HEK293 (cell line): ENCODE measurements around the gene WDR47.
A peak's percentile ranks its signal among the peaks of the same experiment; 100 is the strongest.

Source experiments
- CTCF ChIA-PET: fragments of 350-600 bp; formaldehyde crosslinking; extraction: SDS; loops from one replicate; lab custom pipeline; 2021; ENCODE audit warnings: antibody characterized with exemption; lab: Yijun Ruan, JAX
- POLR2A ChIA-PET: fragments of 300-600 bp; formaldehyde crosslinking; extraction: SDS; loops from one replicate; lab custom pipeline; 2020; ENCODE audit warnings: antibody characterized with exemption, inconsistent platforms; lab: Yijun Ruan, JAX
- H3K27ac ChIP-seq: fragments of 200-500 bp; sonication (Bioruptor generic); 2 replicates; pipeline ENCODE4 v1.5.1; 2014; ENCODE audit warnings: low read depth, low read length, control low read depth, inconsistent platforms; ENCODE audit errors: extremely low read depth
- H3K36me3 ChIP-seq, 2 experiments: fragments of 200-500 bp in 1 of 2; sonication (Bioruptor generic) in 1 of 2; 1 replicate in 1 of 2; 2 replicates in 1 of 2; pipeline ENCODE4 v1.5.1; 2014 to 2017; ENCODE audit warnings: inconsistent platforms in 2 of 2, low read length in 2 of 2; ENCODE audit not compliant: control insufficient read depth in 2 of 2, insufficient read depth in 1 of 2
- H3K4me1 ChIP-seq: fragments of 200-500 bp; sonication (Bioruptor generic); 2 replicates; pipeline ENCODE4 v1.5.1; 2014; ENCODE audit warnings: mild to moderate bottlenecking, low read length, inconsistent platforms; ENCODE audit not compliant: control insufficient read depth, insufficient read depth
- H3K4me3 ChIP-seq: 2 replicates; pipeline ENCODE4 v1.5.1; 2011; ENCODE audit warnings: low read depth, mild to moderate bottlenecking, control low read depth, low read length, moderate library complexity
- H3K9me3 ChIP-seq: fragments of 200-500 bp; sonication (Bioruptor generic); 2 replicates; pipeline ENCODE4 v1.5.1; 2014; ENCODE audit warnings: low read depth, low read length, inconsistent platforms; ENCODE audit not compliant: control insufficient read depth, insufficient read depth
- EGR2 ChIP-seq: fragments of 450-650 bp; formaldehyde crosslinking; IDR thresholded peaks from 2 replicates; pipeline ENCODE4 v1.5.1; 2016; ENCODE audit warnings: low read depth, missing biosample characterization, missing genetic modification characterization
- KLF8 ChIP-seq: fragments of 450-650 bp; formaldehyde crosslinking; IDR thresholded peaks from 2 replicates; pipeline ENCODE4 v1.5.1; 2016; ENCODE audit warnings: missing biosample characterization, missing genetic modification characterization
- TRIM28 ChIP-seq: IDR thresholded peaks from 2 replicates; pipeline ENCODE4 v1.6.1; 2011; ENCODE audit warnings: low read length, control low read depth, borderline replicate concordance
- ZBTB10 ChIP-seq: fragments of 450-650 bp; formaldehyde crosslinking; IDR thresholded peaks from 2 replicates; pipeline ENCODE4 v1.5.1; 2016; ENCODE audit warnings: missing biosample characterization, missing genetic modification characterization
- ZFHX2 ChIP-seq: fragments of 450-650 bp; formaldehyde crosslinking; conservative IDR thresholded peaks from 2 replicates; pipeline ENCODE4 v1.5.1; 2016; ENCODE audit warnings: missing biosample characterization, missing genetic modification characterization
- ZNF157 ChIP-seq: fragments of 450-650 bp; formaldehyde crosslinking; IDR thresholded peaks from 2 replicates; pipeline ENCODE4 v1.5.1; 2016; ENCODE audit warnings: missing biosample characterization, missing genetic modification characterization
- ZNF202 ChIP-seq: fragments of 450-650 bp; formaldehyde crosslinking; IDR thresholded peaks from 2 replicates; pipeline ENCODE4 v1.5.1; 2016; ENCODE audit warnings: missing biosample characterization, missing genetic modification characterization, borderline replicate concordance
- ZNF266 ChIP-seq: fragments of 450-650 bp; formaldehyde crosslinking; IDR thresholded peaks from 2 replicates; pipeline ENCODE4 v1.5.1; 2016; ENCODE audit warnings: missing biosample characterization, missing genetic modification characterization, low read depth
- ZNF292 ChIP-seq: fragments of 450-650 bp; formaldehyde crosslinking; IDR thresholded peaks from 2 replicates; pipeline ENCODE4 v1.5.1; 2016; ENCODE audit warnings: low read depth, missing biosample characterization, missing genetic modification characterization, borderline replicate concordance
- ZNF341 ChIP-seq: fragments of 450-650 bp; formaldehyde crosslinking; IDR thresholded peaks from 2 replicates; pipeline ENCODE4; 2016; ENCODE audit warnings: low read depth, missing biosample characterization, missing genetic modification characterization
- ZNF354C ChIP-seq: fragments of 450-650 bp; formaldehyde crosslinking; IDR thresholded peaks from 2 replicates; pipeline ENCODE4 v1.5.1; 2016; ENCODE audit warnings: missing biosample characterization, missing genetic modification characterization, low read depth, borderline replicate concordance
- ZNF548 ChIP-seq: fragments of 450-650 bp; formaldehyde crosslinking; IDR thresholded peaks from 2 replicates; pipeline ENCODE4 v1.5.1; 2016; ENCODE audit warnings: missing biosample characterization, missing genetic modification characterization
- ZNF707 ChIP-seq: fragments of 450-650 bp; formaldehyde crosslinking; IDR thresholded peaks from 2 replicates; pipeline ENCODE4 v1.5.1; 2016; ENCODE audit warnings: missing biosample characterization, missing genetic modification characterization
- ZNF76 ChIP-seq: fragments of 450-650 bp; formaldehyde crosslinking; IDR thresholded peaks from 2 replicates; pipeline ENCODE4; 2016; ENCODE audit warnings: low read depth, missing biosample characterization, missing genetic modification characterization, borderline replicate concordance
- ZNF777 ChIP-seq: fragments of 450-650 bp; formaldehyde crosslinking; IDR thresholded peaks from 2 replicates; pipeline ENCODE4 v1.5.1; 2017; ENCODE audit warnings: missing biosample characterization, missing genetic modification characterization, borderline replicate concordance
- ZNF830 ChIP-seq: fragments of 450-650 bp; IDR thresholded peaks from 2 replicates; pipeline ENCODE4 v1.5.0; 2018; ENCODE audit warnings: missing biosample characterization, missing genetic modification characterization, low read depth, mild to moderate bottlenecking, moderate library complexity
- TF ChIP-seq, protein P1 (sequence below): fragments of 450-650 bp; formaldehyde crosslinking; IDR thresholded peaks from 2 replicates; pipeline ENCODE4; 2016; ENCODE audit warnings: missing biosample characterization, missing genetic modification characterization
- TF ChIP-seq, protein P2 (sequence below): fragments of 450-650 bp; formaldehyde crosslinking; IDR thresholded peaks from 2 replicates; pipeline ENCODE4 v1.5.1; 2017; ENCODE audit warnings: missing biosample characterization, missing genetic modification characterization
- TF ChIP-seq, protein P3 (sequence below): fragments of 450-650 bp; formaldehyde crosslinking; IDR thresholded peaks from 2 replicates; pipeline ENCODE4 v1.5.1; 2016; ENCODE audit warnings: missing biosample characterization, missing genetic modification characterization

The WDR47 gene

GRCh38 chr1:108949044-108949443, 92.9 kb downstream of the WDR47 start:
- ChIA-PET POLR2A (interaction anchor here (1.7 kb wide), 1 partner anchor 14 kb away, joined by 6 read pairs; the partner anchor contains the start of gene CLCC1), CTCF (interaction anchor here (1.6 kb wide), 1 partner anchor 584 kb away, joined by 3 read pairs; no protein-coding TSS in a partner anchor)

DNA sequence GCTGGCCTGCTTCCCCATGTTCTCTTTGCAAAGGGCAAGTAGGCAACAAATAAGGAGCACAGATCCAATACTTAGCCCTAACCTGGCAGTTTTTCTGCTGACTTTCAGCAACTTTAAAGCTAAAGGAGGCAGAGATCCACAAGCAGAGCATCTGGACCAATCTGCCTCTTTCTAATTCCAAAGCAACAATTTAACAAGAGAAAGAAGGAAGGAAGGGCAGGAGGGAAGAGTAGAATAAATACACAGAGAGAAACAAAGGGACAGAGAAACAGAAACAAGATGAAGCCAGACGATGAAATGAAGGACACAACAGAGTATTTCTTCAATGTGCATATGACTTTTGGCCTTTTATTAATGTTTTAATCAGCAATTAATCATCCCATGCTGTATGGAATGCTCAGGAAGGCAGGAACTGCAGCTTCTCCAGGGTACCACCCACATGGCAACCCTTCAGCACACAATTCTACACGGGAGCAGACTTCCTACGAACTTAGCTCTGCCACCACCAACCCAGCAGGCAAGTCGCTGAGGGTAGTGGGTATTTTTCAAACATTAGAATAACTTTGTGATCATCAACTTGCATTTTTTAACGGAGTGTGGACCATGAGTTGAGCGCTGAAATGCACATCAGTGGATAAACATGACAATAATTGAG, 93.9 kb downstream of the WDR47 start:
- Histone ChIP-seq H3K4me3 (no peak overlapping the region), H3K36me3 (peaks cover 20 to 50% of the 10 kb centered on the region in 2 experiments), H3K27ac (no peak overlapping the region), H3K9me3 (no peaks in the 10 kb centered on the region), H3K4me1 (no peaks in the 10 kb centered on the region)
- POLR2A ChIA-PET = interaction anchor here (0.5 to 1.7 kb wide), 2 partner anchors 14 to 15 kb away, joined by 4 to 6 read pairs; partner anchors contain the start of gene CLCC1
- no peak for TF ChIP-seq ZNF157 (tag by site-specific recombination)
- TF ChIP-seq ZNF354C (tag by site-specific recombination) = no peak
- TF ChIP-seq ZBTB10 (tag by site-specific recombination) = no peak
- CTCF ChIA-PET = interaction anchor here (0.9 to 1.4 kb wide), 3 partner anchors 9 to 245 kb away, joined by 3 to 4 read pairs (median 4); no protein-coding TSS in a partner anchor

More at GRCh38 chr1:108949044-108949443, 92.9 kb downstream of the WDR47 start:
- Histone ChIP-seq H3K9me3 (no peaks in the 10 kb centered on the region), H3K27ac (no peak overlapping the region), H3K4me1 (no peaks in the 10 kb centered on the region), H3K4me3 (no peak overlapping the region), H3K36me3 (peaks cover 11 to 46% of the 10 kb centered on the region in 2 experiments; a peak in 2 of 3 replicates)
- TF ChIP-seq, protein P1, sequence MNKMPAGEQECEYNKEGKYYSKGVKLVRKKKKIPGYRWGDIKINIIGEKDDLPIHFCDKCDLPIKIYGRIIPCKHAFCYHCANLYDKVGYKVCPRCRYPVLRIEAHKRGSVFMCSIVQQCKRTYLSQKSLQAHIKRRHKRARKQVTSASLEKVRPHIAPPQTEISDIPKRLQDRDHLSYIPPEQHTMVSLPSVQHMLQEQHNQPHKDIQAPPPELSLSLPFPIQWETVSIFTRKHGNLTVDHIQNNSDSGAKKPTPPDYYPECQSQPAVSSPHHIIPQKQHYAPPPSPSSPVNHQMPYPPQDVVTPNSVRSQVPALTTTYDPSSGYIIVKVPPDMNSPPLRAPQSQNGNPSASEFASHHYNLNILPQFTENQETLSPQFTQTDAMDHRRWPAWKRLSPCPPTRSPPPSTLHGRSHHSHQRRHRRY = no peak
- TF ChIP-seq ZNF341 (tag by site-specific recombination) = 0 out of 2 replicates have a peak, but pooled peaks have one; percentile 18
- TF ChIP-seq ZNF202 = no peak
- no peak for TF ChIP-seq ZNF777
- no peak for TF ChIP-seq ZNF830 (tag by site-specific recombination)
- no peak for TF ChIP-seq TRIM28
- no peak for TF ChIP-seq ZNF292 (tag by site-specific recombination)
- peak; percentile 75 for TF ChIP-seq ZFHX2 (tag by site-specific recombination)
- TF ChIP-seq, protein P2, sequence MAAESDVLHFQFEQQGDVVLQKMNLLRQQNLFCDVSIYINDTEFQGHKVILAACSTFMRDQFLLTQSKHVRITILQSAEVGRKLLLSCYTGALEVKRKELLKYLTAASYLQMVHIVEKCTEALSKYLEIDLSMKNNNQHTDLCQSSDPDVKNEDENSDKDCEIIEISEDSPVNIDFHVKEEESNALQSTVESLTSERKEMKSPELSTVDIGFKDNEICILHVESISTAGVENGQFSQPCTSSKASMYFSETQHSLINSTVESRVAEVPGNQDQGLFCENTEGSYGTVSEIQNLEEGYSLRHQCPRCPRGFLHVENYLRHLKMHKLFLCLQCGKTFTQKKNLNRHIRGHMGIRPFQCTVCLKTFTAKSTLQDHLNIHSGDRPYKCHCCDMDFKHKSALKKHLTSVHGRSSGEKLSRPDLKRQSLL = no peak
- TF ChIP-seq ZNF266 (tag by site-specific recombination) = no peak
- TF ChIP-seq EGR2 (tag by site-specific recombination) = peak; percentile 70
- no peak for TF ChIP-seq ZNF76 (tag by site-specific recombination)
- TF ChIP-seq KLF8 = no peak
- TF ChIP-seq ZNF548 (tag by site-specific recombination) = no peak
- TF ChIP-seq, protein P3, sequence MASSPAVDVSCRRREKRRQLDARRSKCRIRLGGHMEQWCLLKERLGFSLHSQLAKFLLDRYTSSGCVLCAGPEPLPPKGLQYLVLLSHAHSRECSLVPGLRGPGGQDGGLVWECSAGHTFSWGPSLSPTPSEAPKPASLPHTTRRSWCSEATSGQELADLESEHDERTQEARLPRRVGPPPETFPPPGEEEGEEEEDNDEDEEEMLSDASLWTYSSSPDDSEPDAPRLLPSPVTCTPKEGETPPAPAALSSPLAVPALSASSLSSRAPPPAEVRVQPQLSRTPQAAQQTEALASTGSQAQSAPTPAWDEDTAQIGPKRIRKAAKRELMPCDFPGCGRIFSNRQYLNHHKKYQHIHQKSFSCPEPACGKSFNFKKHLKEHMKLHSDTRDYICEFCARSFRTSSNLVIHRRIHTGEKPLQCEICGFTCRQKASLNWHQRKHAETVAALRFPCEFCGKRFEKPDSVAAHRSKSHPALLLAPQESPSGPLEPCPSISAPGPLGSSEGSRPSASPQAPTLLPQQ (tag by site-specific recombination) = no peak
- TF ChIP-seq ZNF707 (tag by site-specific recombination) = no peak
